Caco-2 (cell line): ENCODE data around the gene SH2D4B. TPM values are rescaled to one million over a fixed set of nuclear protein-coding genes. Genes with fewer than 3 reads are reported as not detected.
"Not testable (repeated sequence)": the region's sequence is repeated elsewhere in the genome, so short reads cannot be mapped to it uniquely, and the experiment has no call there.

Experiments used
- BruUV-seq: library from RNA; stranded (reverse); fragments of 400-500 nt; replicated peaks from 2 replicates; lab custom pipeline; 2021; lab: Mats Ljungman, UMichigan
- CTCF ChIA-PET: fragments of 300-600 bp; sonication (Branson Sonifier 250); formaldehyde crosslinking; loops from one replicate; lab custom pipeline; 2022; ENCODE audit warnings: antibody characterized with exemption; lab: Charles Lee
- POLR2A ChIA-PET: fragments of 300-600 bp; sonication (Branson Sonifier 250); formaldehyde crosslinking; loops from one replicate; lab custom pipeline; 2022; ENCODE audit warnings: antibody characterized with exemption; lab: Charles Lee
- DNase-seq, 2 experiments: peaks; one replicate each; pipeline versions ENCODE4 v3.0.0 to v3.0.0-alpha.2; 2020 to 2022
- H3K27me3 ChIP-seq: replicated peaks from 2 replicates; pipeline ENCODE4 v1.6.0; 2011; ENCODE audit warnings: low read length; ENCODE audit not compliant: control insufficient read depth, insufficient read depth
- H3K36me3 ChIP-seq: 2 replicates; pipeline ENCODE4 v1.5.1; 2011; ENCODE audit warnings: low read length; ENCODE audit not compliant: control insufficient read depth, insufficient read depth
- H3K4me1 ChIP-seq: fragments of 250-450 bp; sonication (Bioruptor Pico); 2 replicates; pipeline ENCODE4 v1.5.1; 2020; ENCODE audit warnings: mild to moderate bottlenecking
- H3K4me3 ChIP-seq: 2 replicates; pipeline ENCODE4 v1.5.1; 2011; ENCODE audit warnings: low read depth, mild to moderate bottlenecking, control low read depth, low read length
- H3K9me3 ChIP-seq: fragments of 250-450 bp; sonication (Bioruptor Pico); 2 replicates; pipeline ENCODE4 v1.5.1; 2020; ENCODE audit warnings: mild to moderate bottlenecking, moderate library complexity
- H3K27ac Mint-ChIP-seq: one replicate; pipeline ENCODE4 v1.8.0; 2022; ENCODE audit warnings: mixed read lengths; ENCODE audit not compliant: unreplicated experiment
- H3K27me3 Mint-ChIP-seq: one replicate; pipeline ENCODE4 v1.8.0; 2022; ENCODE audit warnings: mixed read lengths; ENCODE audit not compliant: insufficient read depth, unreplicated experiment
- H3K36me3 Mint-ChIP-seq: one replicate; pipeline ENCODE4 v1.8.0; 2022; ENCODE audit warnings: mild to moderate bottlenecking, mixed read lengths; ENCODE audit not compliant: insufficient read depth, unreplicated experiment
- H3K4me1 Mint-ChIP-seq: one replicate; pipeline ENCODE4 v1.8.0; 2022; ENCODE audit warnings: low read depth, mixed read lengths; ENCODE audit not compliant: unreplicated experiment
- H3K4me3 Mint-ChIP-seq: one replicate; pipeline ENCODE4 v1.8.0; 2022; ENCODE audit warnings: mild to moderate bottlenecking, moderate library complexity, mixed read lengths; ENCODE audit not compliant: unreplicated experiment
- H3K9me3 Mint-ChIP-seq: one replicate; pipeline ENCODE4 v1.8.0; 2022; ENCODE audit warnings: mixed read lengths; ENCODE audit not compliant: unreplicated experiment
- intact Hi-C: fragments of 100-400 bp; cut with micrococcal nuclease; formaldehyde crosslinking; loops from one replicate; pipeline ENCODE4 v1.10.0; 2022; ENCODE audit not compliant: unreplicated experiment
- total RNA-seq: library from RNA; stranded (reverse); gene quantifications from 2 replicates; pipeline ENCODE4 v1.2.3, GENCODE V29; 2022
- TF ChIP-seq, protein P1 (sequence below), 2 experiments: fragments of 200-600 bp in 1 of 2; IDR thresholded peaks; 1 replicate in 1 of 2; 2 replicates in 1 of 2; pipeline versions ENCODE4 v1.5.1 to v1.8.0; 2011 to 2022; ENCODE audit warnings: antibody characterized with exemption in 1 of 2, control low read depth in 1 of 2, inconsistent platforms in 1 of 2, low read depth in 1 of 2, low read length in 1 of 2, mild to moderate bottlenecking in 1 of 2, moderate library complexity in 1 of 2; ENCODE audit not compliant: insufficient read depth in 1 of 2, severe bottlenecking in 1 of 2, unreplicated experiment in 1 of 2

Gene SH2D4B
- total RNA-seq, 1 experiment from 2014 or later, result 0.23 TPM

DNA sequence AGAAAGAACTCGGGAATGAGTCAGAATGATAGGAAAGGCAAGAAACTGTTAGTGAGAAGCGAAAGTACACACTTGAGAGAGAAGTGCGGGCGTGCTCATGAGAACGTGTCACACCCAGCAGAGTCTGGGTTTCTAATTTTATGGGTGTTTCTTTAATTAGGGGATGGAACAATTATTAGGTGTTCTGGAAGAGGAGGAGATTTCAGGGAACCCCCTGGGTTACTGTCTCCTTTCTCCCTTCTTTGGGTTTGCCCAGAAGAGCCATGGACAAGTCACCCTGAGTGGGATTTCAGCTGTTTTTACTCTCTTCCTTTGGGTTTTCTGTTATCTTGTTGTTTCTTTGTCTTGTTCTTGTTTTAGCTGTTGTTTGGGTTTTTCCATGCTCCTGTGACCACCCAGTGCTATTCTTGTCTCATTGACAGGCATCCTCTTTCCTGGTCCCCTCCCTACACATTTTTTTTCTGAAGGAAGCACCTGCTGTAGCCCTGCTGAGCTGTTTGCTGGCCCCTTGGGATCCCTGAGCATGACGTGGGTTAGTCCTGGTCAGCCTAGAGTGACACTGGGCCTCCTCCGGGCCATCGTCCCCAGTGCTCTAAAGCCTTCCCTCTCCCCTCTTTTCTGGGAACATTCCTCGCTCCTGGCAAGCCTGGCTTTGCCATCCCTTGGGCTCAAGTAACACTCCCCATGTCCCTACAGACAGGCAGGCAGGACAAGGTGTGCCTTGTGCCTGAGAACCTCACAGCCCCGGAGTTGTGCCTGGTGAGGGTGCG is 3.5 kb downstream of the SH2D4B start:
- intact Hi-C loops, result no loop called here
- BruUV-seq, result no TSS peak
- POLR2A ChIA-PET, result no interaction called here

GRCh38 chr10:80542053-80542452 is 4.4 kb downstream of the SH2D4B start:
- Mint-ChIP-seq H3K27ac (no peak overlapping the region), H3K36me3 (no peaks in the 10 kb centered on the region), H3K9me3 (no peaks in the 10 kb centered on the region), H3K4me1 (no peaks in the 10 kb centered on the region), H3K27me3 (no peaks in the 10 kb centered on the region), H3K4me3 (no peak overlapping the region)
- Histone ChIP-seq H3K36me3 (no peaks in the 10 kb centered on the region), H3K4me3 (no peak overlapping the region), H3K4me1 (no peaks in the 10 kb centered on the region), H3K27me3 (no peaks in the 10 kb centered on the region), H3K9me3 (no peaks in the 10 kb centered on the region)
- intact Hi-C loops, result no loop called here
- no peak for DNase-seq
- CTCF ChIA-PET, result no interaction called here
- TF ChIP-seq, protein P1, sequence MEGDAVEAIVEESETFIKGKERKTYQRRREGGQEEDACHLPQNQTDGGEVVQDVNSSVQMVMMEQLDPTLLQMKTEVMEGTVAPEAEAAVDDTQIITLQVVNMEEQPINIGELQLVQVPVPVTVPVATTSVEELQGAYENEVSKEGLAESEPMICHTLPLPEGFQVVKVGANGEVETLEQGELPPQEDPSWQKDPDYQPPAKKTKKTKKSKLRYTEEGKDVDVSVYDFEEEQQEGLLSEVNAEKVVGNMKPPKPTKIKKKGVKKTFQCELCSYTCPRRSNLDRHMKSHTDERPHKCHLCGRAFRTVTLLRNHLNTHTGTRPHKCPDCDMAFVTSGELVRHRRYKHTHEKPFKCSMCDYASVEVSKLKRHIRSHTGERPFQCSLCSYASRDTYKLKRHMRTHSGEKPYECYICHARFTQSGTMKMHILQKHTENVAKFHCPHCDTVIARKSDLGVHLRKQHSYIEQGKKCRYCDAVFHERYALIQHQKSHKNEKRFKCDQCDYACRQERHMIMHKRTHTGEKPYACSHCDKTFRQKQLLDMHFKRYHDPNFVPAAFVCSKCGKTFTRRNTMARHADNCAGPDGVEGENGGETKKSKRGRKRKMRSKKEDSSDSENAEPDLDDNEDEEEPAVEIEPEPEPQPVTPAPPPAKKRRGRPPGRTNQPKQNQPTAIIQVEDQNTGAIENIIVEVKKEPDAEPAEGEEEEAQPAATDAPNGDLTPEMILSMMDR (IDR thresholded peaks at IDR 0.05; ENCODE audit: insufficient read depth in 1 of 2, low read depth in 1 of 2, low read length in 1 of 2, severe bottlenecking in 1 of 2, unreplicated experiment in 1 of 2), result no peak
- no TSS peak for BruUV-seq
- POLR2A ChIA-PET, result no interaction called here

More for the DNA sequence above, 3.5 kb downstream of the SH2D4B start:
- H3K9me3 ChIP-seq, result no peaks in the 10 kb centered on the region
- CTCF ChIA-PET, result interaction anchor here (0.7 kb wide), 1 partner anchor 42 kb away, joined by 3 read pairs; no protein-coding TSS in a partner anchor
- H3K36me3 Mint-ChIP-seq, result peaks cover 2% of the 10 kb centered on the region
- peaks cover 4% of the 10 kb centered on the region; the same call in 1 of the 2 replicates for H3K4me1 ChIP-seq
- TF ChIP-seq, protein P1 (IDR thresholded peaks at IDR 0.05; ENCODE audit: insufficient read depth in 1 of 2, low read depth in 1 of 2, low read length in 1 of 2, severe bottlenecking in 1 of 2, unreplicated experiment in 1 of 2), result no peak
- no peaks in the 10 kb centered on the region for H3K9me3 Mint-ChIP-seq
- no peak overlapping the region for H3K27ac Mint-ChIP-seq
- no peak overlapping the region for H3K4me3 Mint-ChIP-seq
- no peaks in the 10 kb centered on the region for H3K27me3 ChIP-seq
- H3K36me3 ChIP-seq, result no peaks in the 10 kb centered on the region
- no peak overlapping the region for H3K4me3 ChIP-seq
- no peak for DNase-seq
- no peaks in the 10 kb centered on the region for H3K4me1 Mint-ChIP-seq
- no peaks in the 10 kb centered on the region for H3K27me3 Mint-ChIP-seq

DNA sequence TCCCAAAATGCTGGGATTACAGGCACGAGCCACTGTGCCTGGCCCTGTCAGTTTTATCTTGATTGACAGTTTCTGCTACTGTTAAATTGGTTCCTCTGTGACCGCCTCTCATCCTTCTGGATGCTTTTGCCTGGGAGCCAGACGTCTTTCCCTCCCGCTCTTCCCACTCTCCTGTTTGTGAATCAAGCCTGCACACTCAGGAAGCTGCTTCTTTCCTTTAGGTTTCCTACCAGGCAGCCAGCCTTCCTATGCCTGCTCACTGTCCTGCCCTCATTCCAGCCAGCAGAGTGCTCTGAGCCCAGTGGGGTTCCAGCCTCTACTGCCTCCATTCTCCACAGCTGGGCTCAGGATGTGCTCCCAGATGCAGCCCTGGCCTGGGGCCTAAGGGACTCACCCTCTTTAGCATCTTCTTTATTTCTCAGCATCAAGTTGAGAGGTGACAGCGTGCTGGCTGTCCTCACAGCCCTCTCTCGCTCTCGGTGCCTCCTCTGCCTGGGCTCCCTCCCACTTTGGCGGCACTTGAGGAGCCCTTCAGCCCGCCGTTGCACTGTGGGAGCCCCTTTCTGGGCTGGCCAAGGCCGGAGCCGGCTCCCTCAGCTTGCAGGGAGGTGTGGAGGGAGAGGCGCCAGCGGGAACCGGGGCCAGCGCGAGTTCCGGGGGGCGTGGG is 5.1 kb downstream of the SH2D4B start:
- no peaks in the 10 kb centered on the region for H3K9me3 Mint-ChIP-seq
- no peaks in the 10 kb centered on the region for H3K4me1 Mint-ChIP-seq
- no peaks in the 10 kb centered on the region for H3K9me3 ChIP-seq
- ChIA-PET POLR2A (no interaction called here), CTCF (no interaction called here)
- H3K27me3 Mint-ChIP-seq, result no peaks in the 10 kb centered on the region
- H3K4me3 ChIP-seq, result no peak overlapping the region
- no peak overlapping the region for H3K4me3 Mint-ChIP-seq
- intact Hi-C loops, result no loop called here
- no peaks in the 10 kb centered on the region for H3K4me1 ChIP-seq
- no TSS peak for BruUV-seq
- H3K36me3 ChIP-seq, result no peaks in the 10 kb centered on the region
- no peaks in the 10 kb centered on the region for H3K36me3 Mint-ChIP-seq
- DNase-seq, result no peak
- H3K27ac Mint-ChIP-seq, result no peak overlapping the region
- no peaks in the 10 kb centered on the region for H3K27me3 ChIP-seq
- TF ChIP-seq, protein P1 (IDR thresholded peaks at IDR 0.05; ENCODE audit: insufficient read depth in 1 of 2, low read depth in 1 of 2, low read length in 1 of 2, severe bottlenecking in 1 of 2, unreplicated experiment in 1 of 2), result no peak

GRCh38 chr10:80543319-80543672 is 5.6 kb downstream of the SH2D4B start:
- intact Hi-C loops, H3K27me3 Mint-ChIP-seq, BruUV-seq, H3K4me3 ChIP-seq, H3K36me3 Mint-ChIP-seq, H3K27me3 ChIP-seq, CTCF ChIA-PET, POLR2A ChIA-PET, H3K9me3 ChIP-seq, H3K36me3 ChIP-seq, H3K9me3 Mint-ChIP-seq, DNase-seq, H3K27ac Mint-ChIP-seq, H3K4me1 Mint-ChIP-seq, H3K4me3 Mint-ChIP-seq, H3K4me1 ChIP-seq: not testable (repeated sequence)
